Stimulated activated naive CD4-positive, alpha-beta T cell treated with Interleukin-2 at 50 U/mL for 16 hours (primary cell): ENCODE results near the gene CD46.

Experiments used
- DNase-seq: peaks from one replicate; lab custom pipeline; 2025; lab: John Stamatoyannopoulos, UW

The CD46 gene

GRCh38 chr1:207813946-207814345 is 62.1 kb downstream of the CD46 start:
- DNase-seq = no peak

GRCh38 chr1:207814469-207814868 is 62.6 kb downstream of the CD46 start:
- DNase-seq = no peak

GRCh38 chr1:207815466-207815865 is 63.6 kb downstream of the CD46 start:
- no peak for DNase-seq

- DNase-seq = peak; percentile 41
These were observed 64.0 kb downstream of the CD46 start for GRCh38 chr1:207815913-207816291.

- DNase-seq = no peak
These were observed 65.3 kb downstream of the CD46 start for GRCh38 chr1:207817166-207817565.

- DNase-seq = no peak
These were observed 66.2 kb downstream of the CD46 start for GRCh38 chr1:207817778-207818751.

GRCh38 chr1:207818971-207819451 is 67.2 kb downstream of the CD46 start:
- DNase-seq = no peak

GRCh38 chr1:207820568-207821463 is 69.0 kb downstream of the CD46 start:
- no peak for DNase-seq

- no peak for DNase-seq
These were observed 69.7 kb downstream of the CD46 start for GRCh38 chr1:207821464-207822045.

GRCh38 chr1:207822124-207822601 is 70.3 kb downstream of the CD46 start:
- no peak for DNase-seq

GRCh38 chr1:207822602-207823451 is 71.0 kb downstream of the CD46 start:
- DNase-seq = peak; percentile 48

GRCh38 chr1:207823531-207823879 is 71.7 kb downstream of the CD46 start:
- no peak for DNase-seq

- peak; percentile 81 for DNase-seq
These were observed 72.2 kb downstream of the CD46 start for GRCh38 chr1:207823880-207824566.

- DNase-seq = no peak
These were observed 73.0 kb downstream of the CD46 start for GRCh38 chr1:207824691-207825408.

- DNase-seq = no peak
These were observed 73.5 kb downstream of the CD46 start for GRCh38 chr1:207825409-207825695.

- DNase-seq = peak; percentile 90
These were observed 74.1 kb downstream of the CD46 start for GRCh38 chr1:207825719-207826556.

- DNase-seq = no peak
These were observed 75.0 kb downstream of the CD46 start for GRCh38 chr1:207826557-207827487.

- DNase-seq = no peak
These were observed 75.6 kb downstream of the CD46 start for GRCh38 chr1:207827488-207827830.
